ENCODE measurements around the gene SS18L1.
A peak's percentile ranks its signal among the peaks of the same experiment; 100 is the strongest.

The SS18L1 gene

GRCh38 chr20:62181808-62182207, 38.2 kb downstream of the SS18L1 start:
- TF ChIP-seq CTCF (IDR thresholded peaks at IDR 0.05; ENCODE audit: control extremely low read depth, extremely low read depth, low read depth, missing control alignments) = no peak
- ChIA-PET CTCF (no interaction called here), POLR2A (no interaction called here)
- DNase-seq (ENCODE audit: extremely low spot score) = no peak

GRCh38 chr20:62182469-62183425, 39.2 kb downstream of the SS18L1 start, which contains the start of gene MTG2:
Gene MTG2, plus strand, starts transcription at chr20:62183028. Its CDS starts 10,393 bp downstream, at chr20:62193421.
- DNase-seq (ENCODE audit: extremely low spot score) = peak; percentile 100
- CTCF ChIA-PET = no interaction called here
- POLR2A ChIA-PET = no interaction called here
- TF ChIP-seq CTCF (IDR thresholded peaks at IDR 0.05; ENCODE audit: control extremely low read depth, extremely low read depth, low read depth, missing control alignments) = no peak

GRCh38 chr20:62183426-62184142, 40.0 kb downstream of the SS18L1 start:
- no peak for DNase-seq (ENCODE audit: extremely low spot score)
- ChIA-PET CTCF (no interaction called here), POLR2A (no interaction called here)
- TF ChIP-seq CTCF (IDR thresholded peaks at IDR 0.05; ENCODE audit: control extremely low read depth, extremely low read depth, low read depth, missing control alignments) = no peak

- DNase-seq (ENCODE audit: extremely low spot score) = no peak
- ChIA-PET POLR2A (no interaction called here), CTCF (no interaction called here)
- no peak for TF ChIP-seq CTCF (IDR thresholded peaks at IDR 0.05; ENCODE audit: control extremely low read depth, extremely low read depth, low read depth, missing control alignments)
Measured at GRCh38 chr20:62186096-62186426, 42.5 kb downstream of the SS18L1 start.

- ChIA-PET POLR2A (interaction anchor here (1.3 kb wide), 1 partner anchor 121 kb away, joined by 3 read pairs; the partner anchor contains the start of gene TAF4), CTCF (interaction anchor here (1.2 to 2.0 kb wide), 4 partner anchors 12 to 115 kb away, joined by 3 to 5 read pairs (median 3); partner anchors contain the start of gene ADRM1)
- DNase-seq (ENCODE audit: extremely low spot score) = no peak
- no peak for TF ChIP-seq CTCF (IDR thresholded peaks at IDR 0.05; ENCODE audit: control extremely low read depth, extremely low read depth, low read depth, missing control alignments)
Measured at GRCh38 chr20:62186887-62187866, 43.6 kb downstream of the SS18L1 start.

Data from GM10248 (cell line).